ENCODE data around the gene RPS15. TPM values are rescaled to one million over a fixed set of nuclear protein-coding genes. Genes with fewer than 3 reads are reported as not detected.
A peak's percentile ranks its signal among the peaks of the same experiment; 100 is the strongest.

The RPS15 gene
- total and polyA plus RNA-seq, 9 of the 15 experiments (the other 6 are each of a cell fraction or from before 2014, with no cell fraction given) = 605 to 2,791 (median 957) TPM

- TF ChIP-seq PYGO2 (tag; IDR thresholded peaks at IDR 0.05) = no peak
- no peak for TF ChIP-seq SLC30A9 (CRISPR knock-in tag; IDR thresholded peaks at IDR 0.05)
- TF ChIP-seq, protein P1, sequence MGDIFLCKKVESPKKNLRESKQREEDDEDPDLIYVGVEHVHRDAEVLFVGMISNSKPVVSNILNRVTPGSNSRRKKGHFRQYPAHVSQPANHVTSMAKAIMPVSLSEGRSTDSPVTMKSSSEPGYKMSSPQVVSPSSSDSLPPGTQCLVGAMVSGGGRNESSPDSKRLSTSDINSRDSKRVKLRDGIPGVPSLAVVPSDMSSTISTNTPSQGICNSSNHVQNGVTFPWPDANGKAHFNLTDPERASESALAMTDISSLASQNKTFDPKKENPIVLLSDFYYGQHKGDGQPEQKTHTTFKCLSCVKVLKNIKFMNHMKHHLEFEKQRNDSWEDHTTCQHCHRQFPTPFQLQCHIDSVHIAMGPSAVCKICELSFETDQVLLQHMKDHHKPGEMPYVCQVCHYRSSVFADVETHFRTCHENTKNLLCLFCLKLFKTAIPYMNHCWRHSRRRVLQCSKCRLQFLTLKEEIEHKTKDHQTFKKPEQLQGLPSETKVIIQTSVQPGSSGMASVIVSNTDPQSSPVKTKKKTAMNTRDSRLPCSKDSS (IDR thresholded peaks at IDR 0.05; ENCODE audit: low read depth, partially characterized antibody) = no peak
- no peak for TF ChIP-seq ZFP36 (IDR thresholded peaks at IDR 0.05; ENCODE audit: low read depth, low read length, partially characterized antibody)
- no peak for TF ChIP-seq ZKSCAN3 (CRISPR knock-in tag; IDR thresholded peaks at IDR 0.05)
- no peak for TF ChIP-seq PBX2 (CRISPR knock-in tag; IDR thresholded peaks at IDR 0.05; ENCODE audit: low read depth)
- peak; percentile 90 for TF ChIP-seq PBX2 (tag; conservative IDR thresholded peaks at IDR 0.05; ENCODE audit: low read depth)
- TF ChIP-seq SMAD2 (IDR thresholded peaks at IDR 0.05; ENCODE audit: low read depth, low read length) = no peak
- TF ChIP-seq ZNF77 (CRISPR knock-in tag; IDR thresholded peaks at IDR 0.05) = no peak
- peak; percentile 92 for TF ChIP-seq MTA3 (IDR thresholded peaks at IDR 0.05; ENCODE audit: borderline replicate concordance)
- peak; percentile 96 for TF ChIP-seq USF2 (CRISPR knock-in tag; IDR thresholded peaks at IDR 0.05)
- TF ChIP-seq, protein P2, sequence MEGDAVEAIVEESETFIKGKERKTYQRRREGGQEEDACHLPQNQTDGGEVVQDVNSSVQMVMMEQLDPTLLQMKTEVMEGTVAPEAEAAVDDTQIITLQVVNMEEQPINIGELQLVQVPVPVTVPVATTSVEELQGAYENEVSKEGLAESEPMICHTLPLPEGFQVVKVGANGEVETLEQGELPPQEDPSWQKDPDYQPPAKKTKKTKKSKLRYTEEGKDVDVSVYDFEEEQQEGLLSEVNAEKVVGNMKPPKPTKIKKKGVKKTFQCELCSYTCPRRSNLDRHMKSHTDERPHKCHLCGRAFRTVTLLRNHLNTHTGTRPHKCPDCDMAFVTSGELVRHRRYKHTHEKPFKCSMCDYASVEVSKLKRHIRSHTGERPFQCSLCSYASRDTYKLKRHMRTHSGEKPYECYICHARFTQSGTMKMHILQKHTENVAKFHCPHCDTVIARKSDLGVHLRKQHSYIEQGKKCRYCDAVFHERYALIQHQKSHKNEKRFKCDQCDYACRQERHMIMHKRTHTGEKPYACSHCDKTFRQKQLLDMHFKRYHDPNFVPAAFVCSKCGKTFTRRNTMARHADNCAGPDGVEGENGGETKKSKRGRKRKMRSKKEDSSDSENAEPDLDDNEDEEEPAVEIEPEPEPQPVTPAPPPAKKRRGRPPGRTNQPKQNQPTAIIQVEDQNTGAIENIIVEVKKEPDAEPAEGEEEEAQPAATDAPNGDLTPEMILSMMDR (IDR thresholded peaks at IDR 0.05 in 2 of 3, conservative IDR thresholded peaks at IDR 0.05 in 1 of 3; ENCODE audit: insufficient read depth in 2 of 3, low read depth in 1 of 3, low read length in 3 of 3) = 0 out of 6 replicates have a peak, but pooled peaks of 1 of the 3 experiments have one; percentile 0
- no peak; the same call in 1 of the 2 replicates for TF ChIP-seq JUN (IDR thresholded peaks at IDR 0.05; ENCODE audit: borderline replicate concordance, low read depth, low read length)
- TF ChIP-seq JUN (CRISPR knock-in tag; IDR thresholded peaks at IDR 0.05; ENCODE audit: borderline replicate concordance) = no peak; the same call in 1 of the 2 replicates
- peak; percentile 58; the same call in 1 of the 2 replicates for TF ChIP-seq TAF7 (tag; IDR thresholded peaks at IDR 0.05)
- no peak for TF ChIP-seq NUFIP1 (IDR thresholded peaks at IDR 0.05; ENCODE audit: partially characterized antibody)
- peak; percentile 84; the same call in 1 of the 2 replicates for TF ChIP-seq NKRF (IDR thresholded peaks at IDR 0.05; ENCODE audit: borderline replicate concordance)
- no peak for TF ChIP-seq SMARCB1 (IDR thresholded peaks at IDR 0.05; ENCODE audit: insufficient read length, low read depth)
- peak in 1 of 2 experiments; percentile 81; a peak in 2 of 4 replicates for TF ChIP-seq TRIM24 (IDR thresholded peaks at IDR 0.05)
Measured at GRCh38 chr19:1478934-1479707, 40.9 kb downstream of the RPS15 start, which contains the start of gene C19orf25 (continued).

Data from K562 (cell line).